Stimulated activated CD8-positive, alpha-beta memory T cell treated with anti-CD3 and anti-CD28 coated beads, Interleukin-4, amount 100 ng/mL, for 24 hours (primary cell): Measurements from ENCODE around the gene PDE6C.

Experiments used
- DNase-seq: peaks from one replicate; pipeline ENCODE4 v3.0.0-alpha.2; 2020; ENCODE audit warnings: low read depth

PDE6C gene

GRCh38 chr10:93594518-93594917 lies 17.8 kb upstream of the PDE6C start:
- DNase-seq: no peak

- DNase-seq: no peak
Measured at GRCh38 chr10:93595378-93596161, 16.8 kb upstream of the PDE6C start.

- no peak for DNase-seq
Measured at GRCh38 chr10:93596539-93596938, 15.8 kb upstream of the PDE6C start.

GRCh38 chr10:93597075-93597599 lies 15.2 kb upstream of the PDE6C start:
- DNase-seq: no peak

GRCh38 chr10:93598157-93598556 lies 14.2 kb upstream of the PDE6C start:
- no peak for DNase-seq

GRCh38 chr10:93599335-93599734 lies 13.0 kb upstream of the PDE6C start:
- no peak for DNase-seq

- no peak for DNase-seq
Measured at GRCh38 chr10:93599778-93600177, 12.6 kb upstream of the PDE6C start.

GRCh38 chr10:93600446-93601145 lies 11.7 kb upstream of the PDE6C start:
- no peak for DNase-seq

GRCh38 chr10:93601146-93601773 lies 11.1 kb upstream of the PDE6C start, which contains the start of gene RBP4:
RBP4 (minus strand) TSS chr10:93601235; CDS start chr10:93601028, 207 bp downstream.
- no peak for DNase-seq

- no peak for DNase-seq
Measured at GRCh38 chr10:93601774-93602162, 10.6 kb upstream of the PDE6C start.

GRCh38 chr10:93603023-93603422 lies 9.3 kb upstream of the PDE6C start:
- DNase-seq: no peak

- DNase-seq: no peak
Measured at GRCh38 chr10:93604146-93604545, 8.2 kb upstream of the PDE6C start.

- DNase-seq: no peak
Measured at GRCh38 chr10:93608421-93608820, 3.9 kb upstream of the PDE6C start.

GRCh38 chr10:93613126-93613525 lies 789 bp downstream of the PDE6C start:
- no peak for DNase-seq

- DNase-seq: no peak
Measured at GRCh38 chr10:93614101-93614825, 1.9 kb downstream of the PDE6C start.

- DNase-seq: no peak
Measured at GRCh38 chr10:93615576-93616235, 3.4 kb downstream of the PDE6C start.

GRCh38 chr10:93620925-93621324 lies 8.6 kb downstream of the PDE6C start:
- no peak for DNase-seq

- no peak for DNase-seq
Measured at GRCh38 chr10:93622942-93623341, 10.6 kb downstream of the PDE6C start.

- no peak for DNase-seq
Measured at GRCh38 chr10:93628858-93629257, 16.5 kb downstream of the PDE6C start.

GRCh38 chr10:93629647-93630305 lies 17.4 kb downstream of the PDE6C start:
- DNase-seq: no peak
